Fibroblast of skin of back (primary cell): ENCODE data around the gene ALX4.

ENCODE experiments used
- DNase-seq: peaks from one replicate; pipeline ENCODE4 v3.0.0-alpha.2; 2013

ALX4 gene

DNA sequence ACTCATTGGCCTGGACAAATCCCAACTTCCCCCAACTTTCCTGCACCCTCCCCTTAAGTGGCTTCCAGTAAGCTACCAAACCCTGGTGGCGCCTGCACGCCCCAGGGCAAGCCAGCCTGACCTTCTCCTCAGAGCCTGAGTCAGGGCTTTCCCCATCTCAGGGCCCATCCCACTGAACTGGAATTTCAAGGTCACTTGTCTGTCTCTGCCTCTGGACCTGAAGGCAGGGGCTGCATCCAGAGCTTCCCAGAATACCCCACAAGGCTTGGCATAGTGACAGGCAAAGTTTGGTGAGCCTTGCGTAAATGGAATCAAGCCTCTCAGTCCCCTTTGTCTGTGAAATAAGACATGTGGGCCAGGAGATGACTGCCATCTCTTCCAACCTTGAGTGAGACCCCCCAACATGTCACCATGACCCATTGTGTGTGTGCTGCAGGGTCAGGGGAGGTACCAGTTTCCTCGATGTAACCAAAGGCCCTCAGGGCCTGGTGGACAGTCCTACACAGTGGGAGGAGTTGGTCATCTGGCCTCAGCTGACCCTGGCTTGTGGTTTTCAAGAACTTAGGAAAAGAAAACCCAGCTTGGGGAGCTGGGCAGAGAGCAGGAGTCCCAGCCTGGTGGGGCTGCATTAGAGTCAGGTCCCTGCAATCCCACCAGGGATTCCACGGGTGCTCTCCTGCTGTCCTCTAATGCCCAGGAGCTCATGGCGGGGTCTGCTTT, 8.9 kb downstream of the ALX4 start:
- peak; percentile 66 for DNase-seq

DNA sequence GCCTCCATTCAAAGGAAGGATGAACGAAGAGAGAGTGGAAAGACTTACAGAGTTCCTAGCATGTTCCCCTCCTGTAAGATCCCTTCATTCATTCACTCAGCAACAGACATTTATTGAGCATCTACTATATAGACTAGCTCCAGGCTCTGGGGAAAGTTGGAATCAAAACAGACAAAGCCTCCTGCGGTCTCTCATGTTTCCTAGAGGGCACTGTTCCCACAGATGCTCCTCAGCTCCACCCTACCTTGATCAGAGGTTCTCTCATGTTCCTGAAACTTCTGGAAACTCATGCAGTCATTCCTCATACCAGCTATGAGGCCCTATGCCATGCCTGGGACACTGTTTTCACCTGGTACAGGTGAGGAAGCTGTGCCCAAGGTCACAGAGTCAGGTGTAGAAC, 11.1 kb downstream of the ALX4 start:
- no peak for DNase-seq

DNA sequence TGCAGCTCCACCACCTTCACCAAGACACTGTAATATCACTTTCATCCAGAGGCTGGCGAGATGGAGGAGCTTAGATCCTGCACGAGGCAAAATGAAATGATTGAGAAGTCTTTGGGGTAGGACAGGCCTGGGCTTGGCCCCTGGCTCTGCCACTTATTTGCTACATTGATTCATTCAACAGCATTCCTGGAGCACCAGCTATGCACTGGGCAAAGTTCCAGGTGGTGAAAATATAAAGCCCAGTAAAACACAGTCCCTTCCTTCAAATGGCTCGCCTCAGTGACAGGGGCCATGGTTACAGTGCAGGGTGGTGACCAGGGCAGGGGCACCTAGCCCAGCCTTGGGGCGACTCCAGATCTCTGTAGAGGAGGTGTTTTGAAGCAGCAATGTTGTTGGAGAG, 19.7 kb downstream of the ALX4 start:
- peak; percentile 63 for DNase-seq

DNA sequence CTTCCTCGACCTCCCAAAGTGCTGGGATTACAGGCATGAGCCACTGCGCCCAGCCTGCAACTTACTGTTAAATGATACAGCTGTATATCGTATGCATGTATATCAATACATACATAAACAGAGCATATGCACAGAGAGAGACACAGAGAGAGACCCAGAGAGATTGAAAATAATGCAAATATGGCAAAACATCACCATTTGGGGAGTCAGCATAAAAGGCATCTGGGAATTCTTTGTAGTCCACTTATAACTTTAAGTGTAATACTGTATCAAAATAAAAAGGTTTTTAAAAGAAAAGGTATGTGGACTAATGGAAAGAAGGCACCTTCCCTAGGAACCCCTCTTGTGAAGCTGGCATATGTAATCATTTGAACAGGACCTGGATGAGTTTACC, 21.8 kb downstream of the ALX4 start:
- DNase-seq, result no peak

DNA sequence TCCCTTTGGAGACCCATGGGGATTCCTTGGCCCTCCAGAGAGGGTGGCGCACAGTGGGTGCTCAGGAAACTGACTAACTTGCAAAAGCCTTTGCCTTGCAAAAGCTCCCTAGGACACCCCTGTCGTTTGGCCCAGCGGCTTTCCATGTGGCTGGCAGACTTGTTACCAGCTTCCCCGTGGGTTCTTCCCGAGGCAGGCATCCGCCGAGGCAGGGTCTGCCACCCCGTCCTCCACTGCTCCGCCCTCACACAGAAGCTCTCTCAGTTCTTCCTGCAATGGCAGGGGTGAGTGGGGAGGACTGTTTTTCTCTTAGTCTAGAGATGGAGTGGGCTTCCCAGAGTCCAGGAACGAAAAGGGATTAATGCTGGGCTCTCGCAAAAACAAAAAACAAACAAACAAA, 23.0 kb downstream of the ALX4 start:
- DNase-seq, result no peak

DNA sequence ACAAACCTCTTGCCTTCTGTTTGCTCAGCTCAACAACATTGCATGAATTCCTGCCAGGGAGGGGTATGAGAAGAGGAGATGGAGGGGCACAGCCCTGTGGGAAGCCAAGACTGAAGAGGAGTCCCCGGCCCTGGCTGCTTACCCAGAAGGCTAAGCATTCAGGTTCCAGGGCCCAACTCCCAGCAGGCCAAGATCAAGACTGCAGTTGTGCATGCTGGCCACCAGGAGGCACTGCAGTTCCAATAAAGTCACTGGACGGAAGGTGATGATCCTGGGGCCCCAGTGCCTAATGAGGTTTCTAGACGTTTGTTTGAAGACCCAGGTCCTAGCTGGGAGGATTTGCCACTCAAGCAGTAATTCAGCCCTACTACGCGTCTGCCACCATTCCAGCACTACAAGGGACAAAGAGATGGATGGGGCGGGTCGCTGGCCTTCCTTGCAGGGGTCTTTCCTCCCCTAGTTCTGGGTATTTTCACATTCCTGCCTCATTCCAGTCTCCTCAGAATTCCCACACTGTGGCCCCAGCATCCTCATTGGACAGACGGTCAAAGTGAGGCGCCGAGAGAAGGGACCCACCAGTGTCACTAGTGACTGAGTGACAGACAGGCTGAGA, 23.6 kb downstream of the ALX4 start:
- DNase-seq, result peak; percentile 59

DNA sequence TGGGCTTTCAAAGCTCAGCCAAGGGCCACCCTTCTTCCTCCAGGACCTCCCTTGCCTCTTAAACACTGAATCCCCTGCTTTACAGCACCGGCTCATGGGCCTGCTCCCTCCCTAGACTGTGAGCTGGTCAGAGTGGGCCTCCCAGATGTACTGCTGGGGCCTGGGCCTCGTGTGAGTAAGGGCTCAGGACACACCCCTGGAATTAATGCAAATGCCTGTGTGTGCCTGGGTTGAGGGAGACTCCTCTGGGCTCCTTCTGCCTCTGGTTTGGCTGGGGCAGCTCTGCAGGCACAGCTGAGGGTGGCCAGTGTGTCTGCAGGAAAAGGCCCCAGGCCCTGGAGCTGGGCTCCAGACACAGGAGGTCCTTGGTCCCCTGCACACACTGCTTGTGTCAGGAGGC, 24.2 kb downstream of the ALX4 start:
- DNase-seq, result no peak

DNA sequence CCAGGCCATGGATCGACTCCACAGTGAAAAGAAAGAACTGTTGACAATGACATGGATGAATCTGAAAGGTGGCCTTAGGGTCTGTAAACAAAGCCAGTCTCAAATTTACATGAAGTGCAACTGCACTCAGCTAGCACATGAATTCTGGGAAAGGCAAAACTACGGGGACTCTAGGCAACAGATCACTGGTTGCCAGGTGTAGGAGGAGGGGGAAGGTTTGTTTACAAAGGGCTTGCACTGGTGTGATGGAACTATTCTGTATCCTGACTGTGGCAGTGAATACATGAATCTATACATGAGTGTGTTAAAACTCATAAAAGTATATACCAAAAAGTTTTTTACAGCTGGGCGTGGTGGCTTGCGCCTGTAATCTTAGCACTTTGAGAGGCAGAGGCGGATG, 27.3 kb downstream of the ALX4 start:
- DNase-seq, result no peak

DNA sequence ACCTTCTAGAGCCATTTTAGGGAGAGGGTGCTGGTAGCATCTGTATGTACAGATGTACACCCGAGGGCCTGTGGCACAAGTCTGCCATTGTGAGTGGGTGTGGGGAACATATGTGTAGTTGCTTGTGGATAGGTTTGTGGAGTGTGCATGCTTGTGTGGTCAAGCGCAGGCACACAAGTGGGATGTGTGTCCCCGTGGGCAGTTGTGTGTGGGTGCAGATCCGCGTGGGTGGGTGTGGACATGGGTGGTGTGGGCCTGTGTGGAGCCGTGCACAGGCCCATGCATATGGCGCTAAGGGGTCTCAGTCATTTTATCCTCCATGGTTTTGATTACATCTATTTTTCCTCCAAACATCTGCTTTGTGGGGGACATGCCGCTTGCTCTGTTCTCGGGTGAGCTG, 28.8 kb downstream of the ALX4 start:
- DNase-seq, result no peak

DNA sequence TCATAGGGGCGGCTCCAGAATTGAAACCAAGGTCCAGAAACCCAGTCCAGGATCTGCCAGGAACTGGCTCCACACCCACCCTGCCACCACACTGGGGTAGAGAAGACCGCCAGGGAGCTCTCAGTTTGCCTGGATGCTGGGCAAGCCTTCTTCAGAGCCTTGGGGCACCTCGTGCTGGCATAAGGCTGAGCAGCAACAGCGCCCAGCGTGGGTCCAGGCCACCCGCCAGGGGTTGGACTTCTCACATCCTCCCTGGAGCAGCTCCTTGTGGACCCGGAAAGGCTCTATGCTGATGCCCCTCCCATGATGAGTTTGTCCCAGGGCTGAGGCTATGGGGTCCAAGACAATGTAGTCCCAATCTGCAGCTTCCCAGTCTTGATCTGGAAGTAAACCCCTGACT, 29.7 kb downstream of the ALX4 start:
- DNase-seq, result no peak

DNA sequence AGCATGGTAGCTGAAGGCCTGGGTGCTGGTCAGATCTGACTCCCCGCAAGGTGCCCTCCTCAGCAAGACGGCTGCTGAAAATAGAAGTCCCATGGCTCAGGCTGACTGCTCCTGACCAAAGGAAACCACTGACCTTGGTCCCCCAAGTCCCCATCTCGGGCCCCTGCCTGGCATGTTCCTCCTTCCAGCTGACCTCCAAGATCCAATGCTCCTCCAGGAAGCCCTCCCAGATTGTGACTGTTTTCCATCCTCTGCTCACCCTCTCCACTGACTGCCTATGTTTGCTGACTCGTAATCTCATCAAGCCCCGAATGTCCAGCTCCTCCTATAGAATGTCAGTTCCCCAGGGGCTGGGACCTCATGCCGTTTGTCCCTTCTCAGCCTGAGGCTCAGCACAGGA, 30.5 kb downstream of the ALX4 start:
- no peak for DNase-seq

DNA sequence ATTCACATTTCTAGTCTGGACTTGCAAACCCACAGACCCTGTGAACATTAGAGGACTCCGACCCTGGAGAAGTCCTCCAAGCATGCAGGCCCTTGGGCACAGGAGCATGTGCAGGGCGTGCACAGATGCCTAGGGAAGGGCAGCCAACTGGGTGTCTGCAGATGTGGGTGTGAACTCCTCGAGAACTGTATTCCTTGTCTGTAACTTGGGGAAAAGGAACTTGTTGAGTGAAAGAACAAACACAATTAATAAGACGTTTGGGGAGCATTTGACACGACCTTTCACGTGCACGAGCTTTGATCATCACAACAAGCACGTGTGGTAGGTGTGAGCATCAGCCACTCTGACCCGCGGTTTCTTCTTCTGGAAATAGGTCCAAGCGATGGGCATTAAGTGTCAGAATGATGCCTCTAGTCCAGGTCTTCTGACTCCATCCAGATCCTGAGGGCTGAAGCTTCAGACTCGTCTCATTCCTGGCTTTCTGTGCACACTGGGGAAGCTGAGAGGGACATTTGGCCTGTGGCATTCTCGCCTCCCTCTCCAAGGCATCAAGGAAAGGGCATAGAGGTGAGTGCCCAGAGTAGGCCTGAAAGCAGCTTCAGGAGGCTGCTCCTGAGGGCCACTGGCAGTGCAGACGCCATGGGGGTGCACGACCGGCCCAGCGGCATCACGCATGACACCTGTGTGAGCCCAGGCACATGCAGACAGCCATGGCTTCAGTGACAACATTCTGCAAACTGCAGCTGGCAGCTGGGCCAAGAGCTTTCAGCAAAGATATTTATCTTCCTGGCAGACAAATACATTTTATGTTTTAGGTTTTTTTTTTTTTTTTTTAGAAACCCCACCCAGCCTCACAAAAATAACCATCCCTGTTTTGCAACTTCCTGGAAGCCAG, 32.5 kb downstream of the ALX4 start:
- no peak for DNase-seq

DNA sequence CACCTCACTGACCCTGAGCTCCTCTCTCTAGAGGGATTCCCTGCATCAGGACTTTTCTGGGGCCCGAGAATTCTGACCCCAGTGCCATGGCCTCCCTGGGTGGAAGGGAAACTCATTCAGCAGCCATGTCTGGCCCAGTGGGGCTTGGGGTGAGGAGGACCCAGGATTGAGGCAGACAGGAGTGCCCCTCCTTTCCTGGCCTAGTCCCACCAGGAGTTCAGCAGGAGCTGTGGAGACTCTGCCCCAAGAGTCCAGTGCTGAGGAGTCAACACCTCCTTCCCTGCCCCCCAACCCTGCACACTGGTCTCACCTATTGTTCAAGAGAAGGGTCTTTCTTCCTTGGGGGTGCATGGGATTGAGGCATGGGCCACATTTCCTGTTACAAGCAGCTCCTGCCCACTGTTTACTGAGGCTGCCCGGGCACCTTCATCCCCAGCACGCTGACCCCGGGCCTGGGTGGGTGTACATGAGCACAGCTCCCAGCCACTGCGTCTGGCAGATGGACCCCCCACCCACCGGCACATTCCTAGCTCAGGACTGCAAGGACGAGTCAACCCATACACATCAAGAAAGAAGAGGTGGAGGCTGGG, 33.9 kb downstream of the ALX4 start:
- no peak for DNase-seq

DNA sequence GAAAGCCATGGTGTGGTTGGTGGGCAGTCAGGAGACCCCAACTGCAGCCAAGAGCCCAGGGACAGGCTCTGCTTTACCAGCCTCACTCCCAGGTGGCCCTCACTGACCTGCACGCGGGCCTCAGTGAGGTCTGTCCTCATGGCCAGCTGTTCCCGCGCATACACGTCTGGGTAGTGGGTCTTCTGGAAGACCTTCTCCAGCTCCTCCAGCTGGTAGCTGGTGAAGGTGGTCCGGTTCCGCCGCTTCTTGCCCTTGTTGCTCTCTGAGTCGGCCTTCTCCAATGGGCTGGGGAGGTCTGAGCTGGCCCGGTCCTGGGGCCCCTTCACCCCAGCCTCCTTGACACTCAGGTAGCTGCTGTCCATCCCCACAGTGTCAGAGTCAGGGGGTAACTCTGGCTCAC, 34.7 kb downstream of the ALX4 start:
- no peak for DNase-seq

DNA sequence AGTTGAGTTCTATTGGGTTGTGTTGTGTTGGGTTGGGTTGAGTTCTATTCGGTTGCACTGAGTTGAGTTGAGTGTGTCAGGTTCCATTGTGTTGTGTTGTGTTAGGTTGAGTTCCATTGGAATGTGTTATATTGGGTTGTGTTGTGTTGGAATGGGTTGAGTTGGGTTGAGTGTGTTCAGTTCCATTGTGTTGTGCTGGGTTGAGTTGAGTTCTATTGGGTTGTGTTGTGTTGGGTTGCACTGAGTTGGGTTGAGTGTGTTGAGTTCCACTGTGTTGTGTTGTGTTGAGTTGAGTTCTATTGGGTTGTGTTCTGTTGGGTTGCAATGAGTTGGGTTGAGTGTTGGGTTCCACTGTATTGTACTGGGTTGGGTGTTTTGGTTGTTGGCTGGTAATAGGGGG, 35.5 kb downstream of the ALX4 start:
- DNase-seq, result no peak

DNA sequence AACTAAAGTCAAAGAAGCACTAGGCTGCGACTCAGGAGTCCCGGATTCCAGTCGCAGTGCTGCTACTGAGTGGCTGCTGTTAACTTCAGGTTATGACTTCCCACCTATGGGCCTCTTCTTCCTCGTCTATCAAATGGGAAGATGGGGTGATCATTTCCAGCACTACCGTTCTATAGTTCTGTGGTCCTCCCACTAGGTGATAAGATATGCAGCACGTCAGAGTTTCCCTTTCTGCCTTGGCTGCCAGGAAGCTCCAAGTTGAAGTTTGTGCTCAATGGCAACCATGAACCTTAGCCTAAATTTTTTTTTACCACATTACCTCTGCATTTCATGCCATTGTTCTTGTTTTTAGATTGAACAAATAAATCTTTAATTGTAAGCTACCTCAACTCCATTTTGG, 38.7 kb downstream of the ALX4 start:
- no peak for DNase-seq

DNA sequence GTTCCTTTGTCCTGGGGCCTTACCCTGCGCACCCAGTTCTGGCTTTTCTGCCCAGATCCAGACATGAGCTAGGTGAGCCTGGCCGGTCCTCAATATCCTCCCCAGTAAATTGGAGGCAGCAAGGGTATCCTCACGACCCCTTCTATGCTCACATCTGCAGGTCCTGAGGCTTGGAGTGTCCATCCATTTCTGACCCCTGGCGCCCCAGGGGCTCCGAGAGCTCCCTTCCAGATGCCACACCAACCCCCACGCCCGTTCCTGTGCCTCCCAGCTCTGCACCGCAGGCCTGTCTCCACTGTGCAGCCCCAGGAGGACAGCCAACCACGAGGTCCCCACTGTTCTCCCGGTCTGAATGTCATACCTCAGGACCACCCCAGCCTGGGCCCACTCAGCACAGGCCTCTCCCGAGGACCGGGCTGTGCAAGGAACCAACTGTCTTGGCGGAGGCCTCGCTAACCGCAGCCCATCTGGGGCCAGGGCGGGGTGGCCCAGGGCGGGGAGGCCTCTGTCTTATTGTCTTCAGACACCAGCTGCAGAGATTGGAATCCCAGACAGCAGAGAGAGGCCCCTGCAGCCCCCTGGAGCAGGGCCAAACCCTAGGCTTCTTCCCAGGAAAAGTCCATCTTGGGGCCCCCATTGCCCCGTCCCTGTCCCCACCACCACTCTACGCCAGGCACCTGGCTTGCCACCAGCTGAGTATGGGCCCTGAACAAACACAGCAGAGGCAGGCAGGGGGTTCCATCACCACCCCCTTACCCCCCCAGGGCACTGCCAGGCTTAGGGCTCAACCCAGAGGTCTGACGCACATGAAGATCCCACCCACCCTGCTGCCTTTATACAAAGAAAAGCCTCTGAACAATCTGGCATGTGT, 39.3 kb downstream of the ALX4 start:
- DNase-seq, result peak; percentile 78

DNA sequence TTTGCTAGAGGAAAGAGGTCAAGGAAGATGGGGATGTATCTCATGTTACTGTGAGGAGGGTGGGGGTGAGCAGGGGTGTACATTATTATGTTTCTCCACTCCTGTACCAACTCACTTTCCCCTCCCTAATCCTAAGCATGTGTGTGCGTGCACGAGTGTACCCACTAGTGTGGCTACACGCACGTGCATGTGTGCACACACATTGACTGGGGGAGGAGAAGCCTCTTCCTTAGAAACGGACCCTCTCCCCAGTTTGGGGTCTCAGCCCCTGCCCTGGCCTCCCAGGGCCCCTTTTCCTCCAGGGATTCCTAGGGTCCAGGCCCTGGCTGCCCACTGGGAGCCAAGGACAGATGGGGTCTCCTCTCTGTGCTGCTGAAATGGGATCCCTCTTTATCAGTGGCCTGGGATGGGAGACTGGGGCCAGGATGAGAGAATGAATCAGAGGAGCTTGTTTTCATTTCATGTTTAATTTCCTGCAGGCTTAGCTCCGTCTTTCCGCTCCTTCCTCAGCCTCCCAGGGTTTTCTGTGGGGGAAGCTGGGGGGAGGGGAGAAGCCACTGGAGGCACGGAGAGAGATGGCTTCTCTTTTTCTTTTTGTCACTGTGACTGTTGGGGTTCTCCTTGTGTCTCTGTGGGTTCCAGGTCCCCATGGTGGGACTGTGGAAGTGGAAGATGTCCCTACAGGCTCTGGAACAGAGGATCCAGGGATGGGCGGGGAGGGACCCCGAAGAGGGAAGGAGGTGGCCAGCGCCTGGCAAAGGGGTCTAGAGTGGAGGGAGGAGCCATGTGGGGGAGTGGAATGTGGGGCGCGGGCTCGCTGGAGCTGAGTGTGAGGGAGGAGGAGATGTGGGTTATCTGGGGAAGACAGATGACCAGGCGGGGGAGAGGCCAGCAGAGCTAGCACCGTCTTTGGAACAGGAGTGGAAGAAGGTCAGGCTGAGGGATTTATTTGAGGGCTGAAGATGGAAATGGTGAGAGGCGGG, 40.3 kb downstream of the ALX4 start:
- DNase-seq, result peak; percentile 90

DNA sequence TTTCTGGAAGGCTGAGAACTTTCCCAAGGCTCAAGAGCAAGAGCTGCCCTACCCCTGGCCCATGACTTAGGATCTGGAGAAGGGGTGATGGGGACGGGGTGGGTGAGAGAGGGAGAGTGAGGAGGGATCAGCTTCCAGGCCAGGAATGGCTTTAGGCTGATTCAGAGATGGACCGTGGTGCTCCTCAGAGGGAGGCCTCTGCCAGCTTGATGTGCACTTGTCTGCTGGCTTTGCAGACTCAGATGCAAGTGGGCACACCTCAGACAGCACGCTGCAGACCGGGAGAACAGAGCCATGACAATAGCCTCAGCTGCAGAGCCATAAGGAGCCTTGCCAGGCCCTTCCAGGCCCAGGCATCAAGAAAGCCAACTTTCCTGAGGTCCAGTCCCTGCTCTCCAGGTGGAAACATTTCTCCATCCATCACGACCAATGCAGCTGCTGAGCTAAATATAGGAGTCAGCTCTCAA, 41.3 kb downstream of the ALX4 start:
- no peak for DNase-seq

DNA sequence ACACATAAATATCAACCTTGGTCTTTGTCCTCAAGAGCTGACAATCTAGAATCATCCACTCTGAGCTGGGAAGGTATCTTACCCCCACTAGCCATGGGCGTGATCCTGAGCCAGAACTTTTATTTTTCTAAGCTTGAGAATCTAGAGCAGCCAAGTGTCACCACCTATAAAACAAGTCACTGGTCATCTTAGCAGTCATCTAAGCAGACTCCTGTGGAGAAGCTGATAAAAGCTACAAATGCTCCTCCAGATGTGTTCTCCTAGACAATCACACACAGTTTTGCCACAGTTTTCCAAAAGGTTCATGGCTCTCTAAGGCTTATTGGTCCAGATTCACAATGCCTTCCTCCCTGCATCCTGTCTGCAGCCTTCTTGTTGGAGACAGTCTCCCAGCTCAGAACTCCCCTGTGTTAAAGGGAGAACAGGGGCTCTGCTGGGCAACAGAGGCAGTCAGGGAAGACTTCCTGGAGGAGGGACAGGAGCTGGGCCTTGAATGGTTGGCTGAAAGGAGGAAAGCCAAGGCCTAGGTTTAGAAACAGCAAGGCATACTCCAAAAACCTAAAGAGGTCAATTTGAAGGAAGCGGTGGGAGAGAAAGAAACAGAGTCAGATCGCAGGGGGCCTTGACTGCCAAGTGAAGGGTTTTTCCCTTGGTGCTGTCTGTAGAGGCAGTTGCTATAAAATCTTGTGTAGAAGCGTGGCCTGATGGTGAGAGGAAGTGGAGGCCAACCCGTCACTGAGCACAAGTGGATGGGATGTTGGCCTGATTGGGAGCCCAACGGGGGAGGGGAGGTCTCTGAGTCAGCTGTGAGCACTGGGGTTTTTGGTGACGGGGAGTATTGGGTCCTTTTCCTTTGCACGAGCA, 42.0 kb downstream of the ALX4 start:
- DNase-seq, result no peak
